ENCODE results near the gene EIF6.
"Not testable (repeated sequence)": the region's sequence is repeated elsewhere in the genome, so short reads cannot be mapped to it uniquely, and the experiment has no call there.

Gene EIF6

DNA sequence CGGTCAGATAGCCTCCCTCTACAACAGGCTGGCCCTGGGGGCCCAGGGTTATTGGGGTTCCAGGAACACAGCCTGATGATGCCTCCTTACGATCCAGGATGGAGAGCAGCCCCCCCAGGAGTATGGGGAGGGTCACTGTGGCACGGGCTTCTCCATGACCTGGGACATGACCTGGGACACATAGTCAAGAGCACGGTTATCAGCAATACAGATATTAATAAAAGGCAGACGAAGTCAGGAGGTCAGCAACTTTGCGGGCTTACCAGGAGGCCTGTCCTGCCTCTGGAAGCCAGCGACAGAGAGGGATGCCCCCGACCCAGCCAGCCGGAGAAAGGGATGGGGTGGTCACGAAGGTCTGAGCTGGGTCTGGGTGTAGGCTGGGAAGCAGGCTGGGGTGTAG lies 7.4 kb downstream of the EIF6 start:
- no peak for DNase-seq

DNA sequence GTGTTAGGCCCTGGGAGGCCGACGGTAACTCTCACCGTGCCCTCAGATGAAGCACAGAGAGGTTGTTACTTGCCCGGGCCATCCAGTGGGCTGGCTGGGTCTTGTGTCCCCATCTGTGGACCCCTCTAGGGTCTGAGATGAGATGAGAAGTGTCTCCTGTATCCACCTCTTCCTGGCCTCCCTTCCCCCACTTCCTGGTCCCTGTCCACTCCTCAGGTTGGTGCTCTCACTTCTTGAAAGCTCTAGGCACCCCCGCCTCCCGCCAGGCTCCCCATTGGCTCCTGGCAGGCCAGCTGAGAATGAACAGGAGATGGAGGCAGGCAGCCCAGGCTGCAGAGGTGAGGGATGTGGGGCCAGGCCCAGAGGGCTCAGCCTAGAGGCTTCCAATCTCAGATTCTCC lies 8.2 kb downstream of the EIF6 start:
- DNase-seq, result no peak

DNA sequence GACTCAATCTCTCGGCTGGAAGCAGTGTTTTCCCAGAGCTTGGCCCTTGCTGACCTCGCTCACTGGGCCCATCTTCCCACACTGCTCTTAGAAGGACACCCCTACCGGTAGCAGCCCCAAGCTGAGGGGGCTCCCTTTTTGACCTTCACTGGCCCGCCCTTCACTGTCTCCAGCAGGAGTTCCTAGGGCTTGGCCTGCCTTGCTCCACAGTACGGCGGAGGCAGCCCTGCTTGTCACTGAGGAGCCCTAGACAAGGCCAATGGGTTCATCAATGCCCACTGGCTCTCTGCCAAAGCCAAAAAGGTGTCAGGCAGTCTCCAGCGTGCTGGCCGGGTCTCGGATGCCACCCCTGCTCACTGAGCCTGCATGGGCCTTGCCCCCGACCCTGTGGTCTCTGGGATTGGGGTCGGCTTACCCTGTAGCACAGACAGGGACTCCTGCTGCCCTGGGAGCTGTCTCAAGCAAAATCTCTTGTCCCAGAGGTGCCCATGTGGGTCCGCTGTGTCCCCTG lies 8.8 kb downstream of the EIF6 start:
- DNase-seq, result no peak

DNA sequence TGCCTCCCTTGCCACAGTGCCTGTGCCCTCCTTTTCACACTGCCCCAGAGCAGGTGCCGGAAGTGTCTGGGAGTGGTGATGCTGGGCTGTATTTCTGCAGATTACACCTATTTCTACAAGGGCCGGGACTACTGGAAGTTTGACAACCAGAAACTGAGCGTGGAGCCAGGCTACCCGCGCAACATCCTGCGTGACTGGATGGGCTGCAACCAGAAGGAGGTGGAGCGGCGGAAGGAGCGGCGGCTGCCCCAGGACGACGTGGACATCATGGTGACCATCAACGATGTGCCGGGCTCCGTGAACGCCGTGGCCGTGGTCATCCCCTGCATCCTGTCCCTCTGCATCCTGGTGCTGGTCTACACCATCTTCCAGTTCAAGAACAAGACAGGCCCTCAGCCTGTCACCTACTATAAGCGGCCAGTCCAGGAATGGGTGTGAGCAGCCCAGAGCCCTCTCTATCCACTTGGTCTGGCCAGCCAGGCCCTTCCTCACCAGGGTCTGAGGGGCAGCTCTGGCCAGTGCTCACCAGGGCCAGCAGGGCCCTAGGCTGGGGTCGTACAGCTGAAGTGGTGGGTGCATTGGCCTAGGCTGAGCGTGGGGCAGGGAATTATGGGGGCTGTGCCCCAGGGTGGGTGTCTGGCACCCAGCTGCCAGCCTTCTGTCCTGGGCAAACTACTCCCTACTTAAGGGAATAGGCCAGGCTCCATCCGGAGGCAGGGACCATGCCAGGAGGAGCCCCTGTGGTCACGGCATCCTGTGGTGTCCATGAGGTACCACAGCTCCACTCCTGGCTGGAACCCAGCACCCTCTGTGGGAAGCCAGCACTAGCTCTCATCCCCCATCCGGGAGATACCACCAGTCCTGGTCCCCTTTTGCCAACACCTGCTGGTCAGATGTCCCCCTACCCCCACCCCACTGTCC lies 10.1 kb downstream of the EIF6 start:
- DNase-seq, result no peak

DNA sequence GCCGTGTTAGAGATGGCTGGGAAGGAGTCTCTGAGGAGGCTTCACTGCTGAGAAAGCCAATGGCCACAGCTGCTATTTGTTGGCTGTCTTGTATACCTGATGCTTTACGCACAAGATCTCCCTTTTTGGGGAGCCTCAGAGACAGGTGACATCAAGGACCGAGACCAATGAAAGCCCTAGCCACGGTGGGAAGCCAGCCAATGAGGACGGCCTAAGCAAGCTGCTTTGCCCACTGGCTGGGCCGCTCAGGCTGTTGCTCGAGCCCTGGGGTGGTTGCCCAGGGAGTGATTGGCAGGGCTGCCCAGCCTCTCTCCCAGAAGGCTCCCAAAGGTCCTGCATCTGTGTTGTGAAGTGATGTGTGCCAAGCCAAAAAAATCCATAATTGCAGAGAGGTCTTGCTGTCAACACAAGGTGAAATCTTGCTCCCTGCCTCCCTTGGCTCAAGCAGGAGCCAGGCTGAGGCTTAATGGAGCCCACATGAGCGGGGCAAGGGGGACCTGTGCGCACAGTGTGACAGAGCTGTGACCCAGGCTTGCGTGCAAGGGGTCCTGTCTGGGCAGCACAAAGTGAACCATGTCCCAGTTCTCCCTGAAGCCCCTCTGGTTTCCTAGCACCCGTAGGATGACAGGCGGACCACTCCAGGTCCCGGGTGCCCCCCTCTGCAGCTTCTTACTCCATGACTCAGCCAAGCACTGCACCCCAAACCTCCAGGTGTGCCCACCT lies 11.0 kb downstream of the EIF6 start:
- DNase-seq, result no peak

DNA sequence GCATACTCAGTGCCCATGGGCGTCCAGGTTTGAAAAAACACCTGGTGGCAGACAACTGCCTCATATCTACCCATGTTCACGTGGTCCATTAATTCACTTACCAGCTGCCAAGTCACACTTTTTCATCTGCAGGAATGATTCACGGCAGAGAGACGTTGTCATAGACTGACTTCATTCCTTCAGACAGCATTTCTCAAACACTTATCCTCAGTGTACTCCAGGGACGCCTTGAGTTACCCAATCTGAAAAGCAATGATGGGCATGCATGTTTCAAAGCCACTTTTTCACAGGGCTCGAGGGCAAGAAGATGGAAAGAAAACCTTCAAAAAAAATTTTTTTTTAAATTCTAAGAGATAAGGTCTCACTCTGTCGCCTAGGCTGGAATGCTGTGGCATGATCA lies 12.7 kb downstream of the EIF6 start:
- DNase-seq, result no peak

DNA sequence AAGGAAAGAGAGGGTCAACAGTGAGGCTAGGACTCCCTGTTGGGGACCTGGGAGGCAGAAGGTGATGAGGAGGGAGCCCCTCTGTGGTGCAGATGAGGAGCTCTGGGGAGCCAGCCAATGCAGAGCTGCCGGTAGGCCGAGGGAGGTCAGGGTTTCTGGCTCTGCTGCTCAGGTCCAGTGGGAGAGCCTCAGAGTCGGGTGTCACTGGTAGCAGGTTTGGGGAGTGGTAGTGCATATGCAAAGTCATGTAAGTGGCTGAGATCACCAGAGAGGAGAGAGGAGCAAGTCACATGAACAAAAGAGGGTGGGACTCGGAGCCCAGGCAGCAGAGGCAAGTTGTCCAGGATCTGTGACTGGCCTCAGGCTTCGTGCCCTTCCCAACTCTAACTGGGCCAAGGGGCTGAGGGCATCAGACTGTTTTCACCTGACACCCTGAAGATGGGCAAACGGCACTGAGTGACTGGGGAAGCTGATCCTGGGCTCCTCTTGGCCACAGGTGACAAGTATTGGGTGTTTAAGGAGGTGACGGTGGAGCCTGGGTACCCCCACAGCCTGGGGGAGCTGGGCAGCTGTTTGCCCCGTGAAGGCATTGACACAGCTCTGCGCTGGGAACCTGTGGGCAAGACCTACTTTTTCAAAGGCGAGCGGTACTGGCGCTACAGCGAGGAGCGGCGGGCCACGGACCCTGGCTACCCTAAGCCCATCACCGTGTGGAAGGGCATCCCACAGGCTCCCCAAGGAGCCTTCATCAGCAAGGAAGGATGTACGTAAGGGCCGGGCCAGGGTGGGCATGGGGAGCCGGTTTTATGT lies 13.3 kb downstream of the EIF6 start:
- no peak for DNase-seq

DNA sequence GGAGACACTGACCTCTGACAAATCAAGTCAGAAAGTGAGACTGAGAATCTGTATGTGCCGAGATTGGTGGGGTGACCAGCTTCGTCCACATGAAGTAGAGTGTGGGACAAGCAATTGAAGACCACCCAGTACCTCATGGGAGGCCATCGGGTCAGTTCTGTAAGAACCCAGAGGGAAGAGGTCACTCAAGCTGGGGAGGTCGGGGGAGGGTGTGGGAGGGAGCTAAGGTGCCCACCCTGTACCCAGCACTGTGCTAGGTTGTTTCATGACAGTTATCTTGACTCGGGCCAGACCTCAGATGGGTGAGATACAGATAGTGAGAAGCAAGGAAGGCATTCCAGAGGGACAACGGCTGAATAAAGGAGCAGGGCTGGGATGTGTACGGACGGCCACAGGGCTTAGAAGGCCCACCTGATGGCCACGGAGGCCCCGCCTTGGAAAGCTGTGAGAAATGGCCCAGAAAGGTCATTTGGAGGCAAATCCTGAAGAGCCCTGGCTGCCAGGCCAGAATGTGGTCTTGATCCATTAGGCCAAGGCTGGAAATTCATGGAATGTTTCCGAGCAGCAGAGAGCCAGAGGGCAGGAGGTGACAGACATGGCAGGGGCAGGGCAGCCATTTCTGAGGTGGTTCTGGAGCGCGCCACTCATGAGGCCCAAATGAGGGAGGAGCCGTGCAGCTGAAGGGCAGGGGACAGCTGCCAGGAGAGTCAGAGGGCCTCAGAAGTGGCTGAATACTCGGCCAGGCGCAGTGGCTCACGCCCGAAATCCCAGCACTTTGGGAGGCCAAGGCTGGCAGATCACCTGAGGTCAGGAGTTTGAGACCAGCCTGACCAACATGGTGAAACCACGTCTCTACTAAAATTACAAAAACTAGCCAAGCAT lies 14.3 kb downstream of the EIF6 start:
- DNase-seq, result no peak

DNA sequence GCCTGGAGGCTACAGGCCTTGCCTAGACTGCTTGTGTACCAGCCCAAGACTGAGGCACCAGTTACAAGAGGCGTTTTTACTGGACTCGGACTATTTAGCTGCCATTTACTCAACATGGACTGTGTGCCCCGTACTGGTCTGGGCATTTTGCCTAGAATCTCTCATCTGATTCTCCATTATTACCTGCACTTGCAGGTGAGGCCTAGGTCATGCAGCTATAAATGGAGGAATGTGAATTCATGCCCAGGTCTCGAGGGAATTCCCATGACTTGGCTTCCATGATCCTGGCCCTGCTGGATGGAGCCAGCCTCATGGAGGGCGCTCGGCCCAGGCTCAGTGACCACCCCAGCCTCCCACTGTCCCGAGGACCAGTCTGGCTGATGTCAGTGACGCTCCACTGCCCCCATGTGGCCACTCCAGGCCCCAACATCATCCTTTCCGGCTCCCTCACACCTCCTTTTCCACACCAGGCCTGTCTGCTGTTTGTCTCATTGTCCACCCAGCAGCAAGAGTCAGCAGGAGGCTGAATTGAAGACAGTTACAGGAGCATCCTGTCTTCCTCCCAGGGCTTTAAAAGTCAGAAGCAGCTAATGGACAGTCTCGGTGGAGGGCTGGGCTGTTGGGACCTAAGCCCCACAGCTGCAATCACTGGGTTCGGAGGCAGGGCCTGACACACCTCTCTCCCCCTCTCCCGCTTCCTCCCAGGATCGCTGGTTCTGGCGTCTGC lies 15.4 kb downstream of the EIF6 start:
- DNase-seq, result peak; percentile 11

DNA sequence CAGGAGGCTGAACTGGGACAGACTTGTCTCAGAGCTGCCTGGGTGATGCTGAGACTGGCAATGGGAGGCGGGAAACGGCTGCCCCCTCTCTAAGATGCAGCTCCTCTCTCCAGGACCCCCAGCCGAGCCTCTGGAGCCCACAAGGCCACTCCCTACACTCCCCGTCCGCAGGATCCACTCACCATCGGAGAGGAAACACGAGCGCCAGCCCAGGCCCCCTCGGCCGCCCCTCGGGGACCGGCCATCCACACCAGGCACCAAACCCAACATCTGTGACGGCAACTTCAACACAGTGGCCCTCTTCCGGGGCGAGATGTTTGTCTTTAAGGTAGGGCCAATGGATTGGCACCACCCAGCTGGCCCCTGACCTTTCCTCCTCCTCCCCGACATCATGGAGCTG lies 17.5 kb downstream of the EIF6 start:
- no peak for DNase-seq

DNA sequence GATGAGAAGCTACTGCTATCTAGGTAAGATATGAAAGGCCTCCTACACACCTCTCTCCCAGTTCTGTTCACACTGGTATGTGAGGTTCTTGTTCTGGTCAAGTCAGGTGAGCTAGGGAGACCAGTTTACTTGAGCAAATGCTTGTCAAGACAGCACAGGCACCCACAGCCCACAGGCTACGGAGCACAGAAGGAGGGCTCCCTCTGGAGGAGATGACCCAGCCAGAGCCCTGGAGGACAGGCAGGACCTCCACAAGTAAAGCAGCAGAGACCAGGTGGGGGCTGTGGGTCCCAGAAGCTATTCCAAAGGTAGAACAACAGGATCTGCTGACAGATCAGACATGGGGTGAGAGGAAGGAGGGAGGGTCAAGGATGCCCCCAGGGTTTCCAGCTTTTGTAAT lies 19.8 kb downstream of the EIF6 start:
- peak; percentile 5 for DNase-seq

DNA sequence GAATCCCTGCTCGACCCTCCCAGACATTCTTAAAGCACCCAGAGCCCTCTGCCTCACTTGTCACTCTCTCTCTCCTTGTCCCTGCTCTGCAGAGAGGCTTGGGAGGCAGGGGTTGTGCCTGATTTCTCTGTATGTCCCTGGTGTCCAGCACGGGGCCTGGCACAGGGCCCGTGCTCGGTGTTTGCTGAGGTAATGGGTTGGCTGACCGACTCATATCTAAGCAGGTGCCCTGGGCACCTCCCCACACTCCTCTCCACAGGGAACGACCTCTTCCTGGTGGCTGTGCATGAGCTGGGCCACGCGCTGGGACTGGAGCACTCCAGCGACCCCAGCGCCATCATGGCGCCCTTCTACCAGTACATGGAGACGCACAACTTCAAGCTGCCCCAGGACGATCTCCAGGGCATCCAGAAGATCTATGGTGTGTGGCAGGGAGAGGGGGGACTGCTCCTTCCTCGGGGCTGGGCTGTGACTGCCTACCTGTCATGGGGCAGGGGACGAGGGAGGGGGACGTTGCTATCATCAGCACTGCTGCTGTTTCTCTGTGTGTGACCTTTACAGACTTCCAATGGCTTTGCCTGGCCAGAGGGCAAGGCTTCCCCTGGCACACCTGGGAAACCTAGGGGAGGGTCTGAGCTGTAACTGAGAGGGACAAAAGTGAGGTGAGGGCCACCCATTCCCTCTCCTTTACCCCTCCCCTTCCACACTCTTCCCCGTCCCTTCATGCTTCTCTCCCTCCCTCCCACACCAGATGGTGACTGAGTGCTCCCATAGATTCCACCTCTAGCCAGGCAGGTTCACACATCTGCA lies 20.8 kb downstream of the EIF6 start:
- peak; percentile 44 for DNase-seq

DNA sequence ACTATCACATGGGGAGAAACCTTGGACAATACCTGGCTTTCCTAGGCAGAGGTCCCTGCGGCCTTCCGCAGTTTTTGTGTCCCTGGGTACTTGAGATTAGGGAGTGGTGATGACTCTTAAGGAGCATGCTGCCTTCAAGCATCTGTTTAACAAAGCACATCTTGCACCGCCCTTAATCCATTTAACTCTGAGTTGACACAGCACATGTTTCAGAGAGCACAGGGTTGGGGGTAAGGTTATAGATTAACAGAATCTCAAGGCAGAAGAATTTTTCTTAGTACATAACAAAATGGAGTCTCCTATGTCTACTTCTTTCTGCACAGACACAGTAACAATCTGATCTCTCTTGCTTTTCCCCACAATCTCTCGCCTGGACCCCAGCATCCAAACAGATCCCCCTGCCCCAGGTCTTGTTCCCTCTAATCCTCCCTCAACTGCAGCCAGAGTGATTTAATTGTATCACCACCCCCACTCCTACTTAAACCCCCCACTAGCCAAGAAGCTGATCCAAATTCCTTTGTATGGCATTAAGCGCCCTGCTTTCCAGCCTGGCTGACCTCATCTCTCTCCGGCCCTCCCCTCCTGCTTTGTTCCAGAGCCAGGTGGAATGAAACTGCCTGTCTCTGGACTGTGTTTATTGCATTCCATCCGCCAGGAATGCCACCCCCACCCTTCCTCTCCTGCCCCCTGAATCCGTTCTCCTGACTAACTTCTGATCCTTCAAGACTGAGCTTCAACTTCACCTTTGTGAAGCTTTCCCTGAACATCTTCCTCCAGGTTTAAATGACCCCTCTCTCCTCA lies 21.6 kb downstream of the EIF6 start:
- not testable (repeated sequence) for DNase-seq

DNA sequence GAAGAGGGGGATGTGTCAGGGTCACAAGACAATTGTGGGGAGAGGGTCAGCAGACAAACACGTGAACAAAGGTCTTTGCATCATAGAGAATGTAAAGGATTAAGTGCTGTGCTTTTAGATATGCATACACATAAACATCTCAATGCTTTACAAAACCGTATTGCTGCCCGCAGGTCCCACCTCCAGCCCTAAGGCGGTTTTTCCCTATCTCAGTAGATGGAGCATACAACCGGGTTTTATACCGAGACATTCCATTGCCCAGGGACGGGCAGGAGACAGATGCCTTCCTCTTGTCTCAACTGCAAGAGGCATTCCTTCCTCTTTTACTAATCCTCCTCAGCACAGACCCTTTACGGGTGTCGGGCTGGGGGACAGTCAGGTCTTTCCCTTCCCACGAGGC lies 22.3 kb downstream of the EIF6 start:
- not testable (repeated sequence) for DNase-seq

DNA sequence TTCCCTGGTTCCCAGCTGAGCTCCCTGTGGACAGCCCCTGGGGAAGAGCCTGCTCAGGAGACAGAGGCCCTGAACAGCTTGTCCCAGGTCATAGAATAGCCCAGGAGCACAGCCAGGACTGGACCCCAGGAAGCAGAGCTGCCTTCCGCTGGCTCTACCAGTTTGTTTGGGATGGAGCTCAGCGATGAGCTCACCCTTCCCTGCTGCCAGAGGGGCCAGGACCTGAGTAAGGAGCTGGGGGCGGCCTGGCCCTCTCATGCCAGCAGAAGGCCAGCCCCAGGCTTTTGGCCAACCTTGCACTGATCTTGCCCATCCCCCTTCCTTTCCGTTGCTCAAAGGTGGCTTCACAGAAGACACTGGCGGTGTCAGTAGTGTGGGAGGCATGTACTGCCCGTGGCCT lies 24.1 kb downstream of the EIF6 start:
- no peak for DNase-seq

DNA sequence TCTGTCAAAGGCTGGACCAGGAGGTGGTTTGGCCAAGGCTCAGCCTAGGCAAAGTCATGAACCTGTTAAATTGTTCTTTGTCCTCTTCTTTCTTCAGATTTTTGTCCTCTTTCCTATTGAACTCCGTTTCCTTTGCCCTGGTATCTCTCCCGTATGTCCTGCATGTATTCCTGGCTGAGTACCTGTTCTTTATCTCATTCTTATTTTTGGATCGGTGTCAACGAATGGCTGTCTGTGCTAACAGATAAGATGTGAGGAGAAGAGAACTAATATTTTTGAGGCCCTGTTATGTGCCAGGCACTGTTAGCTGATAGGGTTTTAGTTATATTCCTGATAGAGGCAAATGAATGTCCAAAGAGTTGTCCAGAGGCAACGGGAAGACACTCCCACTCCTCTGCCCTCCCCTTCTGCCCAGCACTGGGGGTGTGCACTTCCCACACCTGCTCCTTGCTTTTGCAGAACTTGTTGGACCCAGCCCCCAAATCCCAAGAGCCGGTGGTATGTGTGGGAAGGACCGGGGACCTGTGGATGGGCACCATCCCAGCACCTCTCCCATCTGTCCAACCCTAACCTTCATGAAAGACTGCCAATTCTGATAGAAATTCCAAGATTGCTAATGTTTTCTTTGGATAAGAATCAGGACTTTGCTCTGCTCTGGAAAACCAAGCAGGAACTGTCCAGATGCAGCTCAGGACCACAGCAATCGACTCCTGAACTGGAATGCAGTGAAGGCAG lies 27.2 kb downstream of the EIF6 start:
- DNase-seq, result no peak

DNA sequence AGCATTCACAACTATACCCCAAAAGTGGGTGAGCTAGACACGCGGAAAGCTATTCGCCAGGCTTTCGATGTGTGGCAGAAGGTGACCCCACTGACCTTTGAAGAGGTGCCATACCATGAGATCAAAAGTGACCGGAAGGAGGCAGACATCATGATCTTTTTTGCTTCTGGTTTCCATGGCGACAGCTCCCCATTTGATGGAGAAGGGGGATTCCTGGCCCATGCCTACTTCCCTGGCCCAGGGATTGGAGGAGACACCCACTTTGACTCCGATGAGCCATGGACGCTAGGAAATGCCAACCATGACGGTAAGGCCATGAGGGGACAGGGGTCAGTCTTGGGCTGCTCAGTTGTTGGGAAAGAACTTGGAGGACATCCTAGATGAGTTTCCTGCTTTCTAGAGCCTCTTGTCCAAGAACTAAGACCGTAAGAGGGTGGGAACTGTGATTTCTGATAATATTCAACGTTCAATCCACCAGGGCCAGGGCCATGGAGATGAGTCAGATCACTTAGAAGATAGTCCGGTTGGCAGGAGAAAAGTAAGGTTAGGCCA lies 30.0 kb downstream of the EIF6 start:
- DNase-seq, result no peak

DNA sequence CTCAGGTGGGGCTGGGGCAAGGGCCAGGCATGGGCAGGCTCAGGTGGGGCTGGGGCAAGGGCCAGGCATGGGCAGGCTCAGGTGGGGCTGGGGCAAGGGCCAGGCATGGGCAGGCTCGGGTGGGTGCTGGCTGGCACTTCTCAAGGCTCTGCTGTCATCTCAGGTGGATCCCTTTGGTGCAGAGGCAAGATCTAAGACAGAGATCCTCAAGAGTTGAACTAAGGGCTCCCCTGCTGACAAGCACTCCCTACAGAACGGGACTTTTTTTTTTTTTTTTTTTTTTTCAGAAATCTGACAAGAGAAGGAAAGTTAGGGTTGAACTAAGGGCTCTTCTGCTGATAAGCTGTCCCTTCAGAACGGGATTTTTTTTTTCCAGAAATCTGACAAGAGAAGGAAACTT lies 31.6 kb downstream of the EIF6 start:
- DNase-seq, result no peak

DNA sequence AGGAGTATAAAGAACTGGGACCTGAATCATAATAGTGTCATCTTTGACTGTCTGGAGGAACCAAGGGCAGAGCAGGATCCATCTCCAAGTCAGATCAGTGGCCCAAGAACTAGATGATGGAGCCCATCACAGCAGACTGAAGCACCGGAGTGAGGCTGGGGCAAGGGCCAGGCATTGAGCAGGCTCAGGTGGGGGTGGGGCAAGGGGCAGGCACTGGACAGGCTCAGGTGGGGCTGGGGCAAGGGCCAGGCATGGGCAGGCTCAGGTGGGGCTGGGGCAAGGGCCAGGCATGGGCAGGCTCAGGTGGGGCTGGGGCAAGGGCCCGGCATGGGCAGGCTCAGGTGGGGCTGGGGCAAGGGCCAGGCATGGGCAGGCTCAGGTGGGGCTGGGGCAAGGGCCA lies 32.0 kb downstream of the EIF6 start:
- DNase-seq, result not testable (repeated sequence)

All from NCI-H2171 (cell line).